Lower lobe of right lung (tissue), 2 donors: Measurements from ENCODE around the gene DBX1. TPM values are rescaled to one million over a fixed set of nuclear protein-coding genes. Genes with fewer than 3 reads are reported as not detected.
"Not testable (repeated sequence)": the region's sequence is repeated elsewhere in the genome, so short reads cannot be mapped to it uniquely, and the experiment has no call there.

ENCODE experiments used
- ATAC-seq, 2 donors: fragments of 200-7000 bp; cut with Tn5 transposase; one replicate each; pipeline ENCODE4 v1.9.1; 2020 to 2022; ENCODE audit warnings: mild to moderate bottlenecking in 2 of 2, moderate library complexity in 2 of 2
- DNase-seq: peaks from one replicate; pipeline ENCODE4 v3.0.0-alpha.2; 2020
- H3K27ac ChIP-seq: fragments of 200-600 bp; one replicate; pipeline ENCODE4 v1.8.0; 2022
- H3K27me3 ChIP-seq: fragments of 200-600 bp; one replicate; pipeline ENCODE4 v1.8.0; 2022; ENCODE audit warnings: low read depth
- H3K36me3 ChIP-seq: fragments of 200-600 bp; one replicate; pipeline ENCODE4 v1.8.0; 2022; ENCODE audit warnings: mild to moderate bottlenecking
- H3K4me1 ChIP-seq: fragments of 200-600 bp; one replicate; pipeline ENCODE4 v1.8.0; 2022
- H3K4me3 ChIP-seq: fragments of 200-600 bp; one replicate; pipeline ENCODE4 v1.8.0; 2022; ENCODE audit warnings: mild to moderate bottlenecking
- H3K9me3 ChIP-seq: fragments of 200-600 bp; one replicate; pipeline ENCODE4 v1.8.0; 2022
- intact Hi-C: fragments of 100-400 bp; cut with DNase I; formaldehyde crosslinking; loops from one replicate; pipeline ENCODE4 v1.11.0; 2022
- total RNA-seq: library from RNA; stranded (reverse); fragmentation: NEBNext Ultra II Directional; extraction: Animal tissue kit (Norgen Biotek cat#: 25700); gene quantifications from one replicate; pipeline ENCODE4 v1.2.1, GENCODE V29; 2021
- TF ChIP-seq, protein P1 (sequence below): fragments of 200-600 bp; IDR thresholded peaks from one replicate; pipeline ENCODE4 v1.8.0; 2022; ENCODE audit warnings: antibody characterized with exemption, mild to moderate bottlenecking
- donor health status: DM: no; HTN: yes; CAD: no; lungs with severe emphysema.

The DBX1 gene
- total RNA-seq, 1 donor from 2014 or later = not detected

DNA sequence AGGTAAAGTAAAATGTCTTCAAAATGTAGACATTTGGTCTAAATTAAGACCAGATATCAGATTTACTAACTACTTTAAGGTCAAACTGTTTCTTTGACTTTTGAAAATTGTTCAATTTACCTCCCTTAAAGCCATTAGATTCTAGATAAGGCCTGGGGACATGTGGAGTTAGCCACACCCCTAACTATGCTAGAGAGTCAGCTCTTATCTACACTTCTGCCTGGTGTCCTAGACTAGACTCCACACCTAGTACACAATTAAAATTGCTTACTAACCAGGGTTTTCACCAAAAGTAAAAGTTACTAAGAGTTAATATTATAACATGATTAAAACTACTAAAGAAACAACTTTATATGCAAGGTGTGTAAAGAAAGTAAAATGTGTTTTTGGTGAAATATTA is 43.6 kb upstream of the DBX1 start:
- no peak for DNase-seq
- H3K27me3 ChIP-seq = peaks cover 47% of the 10 kb centered on the region
- H3K4me3 ChIP-seq = no peak overlapping the region
- no peak for ATAC-seq
- intact Hi-C loops = no loop called here
- H3K36me3 ChIP-seq = no peaks in the 10 kb centered on the region
- no peak overlapping the region for H3K27ac ChIP-seq
- H3K9me3 ChIP-seq = no peaks in the 10 kb centered on the region
- H3K4me1 ChIP-seq = no peaks in the 10 kb centered on the region
- TF ChIP-seq, protein P1, sequence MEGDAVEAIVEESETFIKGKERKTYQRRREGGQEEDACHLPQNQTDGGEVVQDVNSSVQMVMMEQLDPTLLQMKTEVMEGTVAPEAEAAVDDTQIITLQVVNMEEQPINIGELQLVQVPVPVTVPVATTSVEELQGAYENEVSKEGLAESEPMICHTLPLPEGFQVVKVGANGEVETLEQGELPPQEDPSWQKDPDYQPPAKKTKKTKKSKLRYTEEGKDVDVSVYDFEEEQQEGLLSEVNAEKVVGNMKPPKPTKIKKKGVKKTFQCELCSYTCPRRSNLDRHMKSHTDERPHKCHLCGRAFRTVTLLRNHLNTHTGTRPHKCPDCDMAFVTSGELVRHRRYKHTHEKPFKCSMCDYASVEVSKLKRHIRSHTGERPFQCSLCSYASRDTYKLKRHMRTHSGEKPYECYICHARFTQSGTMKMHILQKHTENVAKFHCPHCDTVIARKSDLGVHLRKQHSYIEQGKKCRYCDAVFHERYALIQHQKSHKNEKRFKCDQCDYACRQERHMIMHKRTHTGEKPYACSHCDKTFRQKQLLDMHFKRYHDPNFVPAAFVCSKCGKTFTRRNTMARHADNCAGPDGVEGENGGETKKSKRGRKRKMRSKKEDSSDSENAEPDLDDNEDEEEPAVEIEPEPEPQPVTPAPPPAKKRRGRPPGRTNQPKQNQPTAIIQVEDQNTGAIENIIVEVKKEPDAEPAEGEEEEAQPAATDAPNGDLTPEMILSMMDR = no peak

DNA sequence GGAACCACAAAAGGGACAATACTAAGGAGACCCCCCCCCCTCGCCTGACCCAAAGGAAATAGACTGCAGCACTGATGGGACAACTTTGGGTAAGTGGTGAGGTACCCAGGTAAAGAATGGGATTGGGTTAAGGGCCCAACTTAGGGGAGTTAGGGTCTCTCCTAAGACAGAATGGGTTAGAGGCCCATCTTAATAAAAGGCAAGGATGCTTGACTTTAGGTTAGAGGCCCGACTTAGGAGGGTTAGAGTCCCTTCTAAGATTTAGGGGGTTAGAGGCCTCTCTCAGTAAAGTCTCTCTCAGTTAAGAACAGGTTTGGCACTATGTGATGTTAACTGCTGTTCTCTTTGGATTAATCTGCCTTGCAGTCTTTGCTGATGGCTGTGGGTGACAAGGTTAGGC is 41.0 kb upstream of the DBX1 start:
- no peak overlapping the region for H3K27ac ChIP-seq
- intact Hi-C loops = no loop called here
- H3K36me3 ChIP-seq = no peaks in the 10 kb centered on the region
- no peaks in the 10 kb centered on the region for H3K9me3 ChIP-seq
- TF ChIP-seq, protein P1 = no peak
- DNase-seq = no peak
- H3K4me1 ChIP-seq = no peaks in the 10 kb centered on the region
- ATAC-seq = no peak
- peaks cover 28% of the 10 kb centered on the region for H3K27me3 ChIP-seq
- no peak overlapping the region for H3K4me3 ChIP-seq

DNA sequence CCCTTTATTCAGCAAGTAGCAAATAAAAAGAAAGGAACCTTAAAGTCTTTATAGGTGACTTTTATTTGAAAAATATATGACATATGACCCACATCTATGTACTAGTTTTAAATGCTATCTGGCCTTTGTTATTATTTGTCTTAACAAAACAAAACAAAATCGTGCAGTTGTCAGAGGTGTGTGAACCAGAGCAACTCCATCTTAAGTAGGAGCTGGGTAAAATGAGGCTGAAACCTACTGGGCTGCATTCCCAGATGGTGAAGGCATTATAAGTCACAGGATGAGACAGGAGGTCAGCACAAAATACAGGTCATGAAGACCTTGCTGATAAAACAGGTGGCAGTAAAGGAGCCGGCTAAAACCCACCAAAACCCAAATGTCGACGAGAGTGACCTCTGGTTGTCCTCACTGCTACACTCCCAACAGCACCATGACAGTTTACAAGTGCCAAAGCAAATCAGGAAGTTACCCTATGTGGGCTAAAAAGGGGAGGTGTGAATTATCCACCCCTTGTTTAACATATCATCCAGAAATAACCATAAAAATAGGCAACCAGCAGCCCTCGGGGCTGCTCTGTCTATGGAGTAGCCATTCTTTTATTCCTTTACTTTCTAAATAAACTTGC is 40.2 kb upstream of the DBX1 start:
- H3K4me1 ChIP-seq, H3K36me3 ChIP-seq, intact Hi-C loops, ATAC-seq, DNase-seq, H3K4me3 ChIP-seq, H3K27ac ChIP-seq, H3K9me3 ChIP-seq: not testable (repeated sequence)
- H3K27me3 ChIP-seq = peaks cover 22% of the 10 kb centered on the region

DNA sequence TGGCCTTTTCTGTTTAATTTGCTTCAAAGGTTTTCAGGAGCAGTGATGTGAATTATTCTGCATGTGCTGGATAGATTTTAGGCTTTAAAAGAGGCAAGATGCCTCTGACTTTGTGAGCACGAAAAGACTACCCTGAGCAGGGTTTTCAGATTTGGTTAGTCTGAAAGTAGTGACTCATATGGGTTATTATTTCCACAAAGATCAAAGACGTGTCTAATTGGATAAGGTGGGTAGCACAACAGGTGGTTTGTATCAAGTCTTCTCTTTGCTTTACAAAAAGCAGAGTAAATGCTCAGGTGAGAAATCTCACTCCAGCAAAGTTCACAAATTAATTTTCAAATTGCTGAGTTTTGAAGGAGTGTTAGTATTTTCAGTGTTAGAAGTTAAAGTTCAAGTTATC is 37.6 kb upstream of the DBX1 start:
- TF ChIP-seq, protein P1 = no peak
- H3K4me3 ChIP-seq = no peak overlapping the region
- DNase-seq (no peak), ATAC-seq (no peak)
- H3K27me3 ChIP-seq = peaks cover 16% of the 10 kb centered on the region
- no peaks in the 10 kb centered on the region for H3K4me1 ChIP-seq
- no peaks in the 10 kb centered on the region for H3K9me3 ChIP-seq
- intact Hi-C loops = no loop called here
- no peak overlapping the region for H3K27ac ChIP-seq
- no peaks in the 10 kb centered on the region for H3K36me3 ChIP-seq

DNA sequence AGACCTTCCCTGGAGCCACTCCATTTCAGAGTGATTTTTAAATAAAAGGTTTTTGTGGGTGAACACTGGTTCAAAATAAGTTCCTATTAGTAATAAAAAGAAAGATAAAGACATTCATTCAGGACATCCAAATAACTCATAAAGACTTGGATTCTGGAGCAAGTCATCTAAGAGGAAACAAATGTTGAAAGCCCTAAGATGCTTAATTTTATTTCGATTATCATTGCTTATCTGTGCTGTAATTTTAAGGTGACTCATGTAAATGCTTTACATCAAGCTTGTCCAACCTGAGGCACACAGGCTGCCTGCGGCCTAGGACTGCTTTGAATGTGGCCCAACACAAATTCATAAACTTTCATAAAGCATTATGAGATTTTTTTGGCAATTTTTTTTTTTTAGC is 34.2 kb upstream of the DBX1 start:
- TF ChIP-seq, protein P1 = no peak
- H3K4me3 ChIP-seq = no peak overlapping the region
- H3K36me3 ChIP-seq = no peaks in the 10 kb centered on the region
- peaks cover 8% of the 10 kb centered on the region for H3K27me3 ChIP-seq
- intact Hi-C loops = no loop called here
- no peaks in the 10 kb centered on the region for H3K9me3 ChIP-seq
- ATAC-seq = no peak
- no peak for DNase-seq
- no peak overlapping the region for H3K27ac ChIP-seq
- no peaks in the 10 kb centered on the region for H3K4me1 ChIP-seq

DNA sequence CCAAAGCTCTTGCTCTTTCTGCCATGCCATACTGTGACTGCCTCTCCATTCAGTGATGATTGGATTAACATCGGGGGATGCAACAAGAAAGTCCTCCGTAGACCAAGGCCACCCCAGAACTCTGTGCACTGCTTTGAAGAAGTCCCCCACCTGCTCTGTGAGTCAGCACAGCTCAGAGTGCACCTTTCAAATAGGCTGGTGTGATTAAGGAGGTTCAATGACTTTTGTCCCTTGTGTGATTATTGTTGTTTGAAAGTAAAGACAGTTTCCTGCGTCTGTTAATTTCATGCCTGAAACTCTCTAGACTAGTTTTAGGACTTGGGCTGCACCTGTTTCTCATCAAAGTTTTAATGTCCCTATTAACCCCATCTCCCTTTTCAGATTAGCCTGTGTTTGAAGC is 33.0 kb upstream of the DBX1 start:
- ATAC-seq (no peak), DNase-seq (no peak)
- Histone ChIP-seq H3K9me3 (no peaks in the 10 kb centered on the region), H3K27me3 (peaks cover 8% of the 10 kb centered on the region), H3K4me1 (no peaks in the 10 kb centered on the region), H3K4me3 (no peak overlapping the region), H3K36me3 (no peaks in the 10 kb centered on the region), H3K27ac (no peak overlapping the region)
- intact Hi-C loops = no loop called here
- TF ChIP-seq, protein P1 = no peak
